Chondrocyte (in vitro differentiated cells): ENCODE data around the gene IGLON5. TPM values are rescaled to one million over a fixed set of nuclear protein-coding genes. Genes with fewer than 3 reads are reported as not detected.
A peak's percentile ranks its signal among the peaks of the same experiment; 100 is the strongest.

ENCODE experiments used
- DNase-seq: peaks from one replicate; pipeline ENCODE4 v3.0.0; 2021; ENCODE audit warnings: mixed read lengths, low spot score
- H3K27ac Mint-ChIP-seq: one replicate; pipeline ENCODE4 v1.8.0; 2021; ENCODE audit warnings: mild to moderate bottlenecking, moderate library complexity, mixed read lengths; ENCODE audit not compliant: unreplicated experiment
- H3K27me3 Mint-ChIP-seq: 2 replicates; pipeline ENCODE4 v1.8.0; 2021; ENCODE audit warnings: low read depth, mixed read lengths
- H3K36me3 Mint-ChIP-seq: 2 replicates; pipeline ENCODE4 v1.8.0; 2021; ENCODE audit warnings: low read depth, mixed read lengths
- H3K4me1 Mint-ChIP-seq: 2 replicates; pipeline ENCODE4 v1.8.0; 2021; ENCODE audit warnings: low read depth, mild to moderate bottlenecking, mixed read lengths
- H3K4me3 Mint-ChIP-seq: one replicate; pipeline ENCODE4 v1.8.0; 2021; ENCODE audit warnings: mild to moderate bottlenecking, moderate library complexity, mixed read lengths; ENCODE audit not compliant: unreplicated experiment
- H3K9me3 Mint-ChIP-seq: 2 replicates; pipeline ENCODE4 v1.8.0; 2021; ENCODE audit warnings: low read depth, mixed read lengths
- CTCF ChIP-seq: fragments of 200-600 bp; sonication (generic); IDR thresholded peaks from 2 replicates; pipeline ENCODE4 v1.5.0; 2021; ENCODE audit warnings: antibody characterized with exemption, mild to moderate bottlenecking, moderate library complexity
- total RNA-seq: library from RNA; stranded (reverse); gene quantifications from 3 replicates; pipeline ENCODE4 v1.2.1, GENCODE V29; 2021

The IGLON5 gene
- total RNA-seq, 1 donor from 2014 or later = 0.07 TPM

GRCh38 chr19:51333836-51334460, 22.5 kb downstream of the IGLON5 start:
- TF ChIP-seq CTCF = no peak
- peaks cover 3% of the 10 kb centered on the region for H3K9me3 Mint-ChIP-seq
- peaks cover 5% of the 10 kb centered on the region for H3K4me1 Mint-ChIP-seq
- no peaks in the 10 kb centered on the region for H3K27me3 Mint-ChIP-seq
- H3K36me3 Mint-ChIP-seq = peaks cover 15% of the 10 kb centered on the region
- no peak overlapping the region for H3K4me3 Mint-ChIP-seq
- H3K27ac Mint-ChIP-seq = no peak overlapping the region
- peak; percentile 68 for DNase-seq

DNA sequence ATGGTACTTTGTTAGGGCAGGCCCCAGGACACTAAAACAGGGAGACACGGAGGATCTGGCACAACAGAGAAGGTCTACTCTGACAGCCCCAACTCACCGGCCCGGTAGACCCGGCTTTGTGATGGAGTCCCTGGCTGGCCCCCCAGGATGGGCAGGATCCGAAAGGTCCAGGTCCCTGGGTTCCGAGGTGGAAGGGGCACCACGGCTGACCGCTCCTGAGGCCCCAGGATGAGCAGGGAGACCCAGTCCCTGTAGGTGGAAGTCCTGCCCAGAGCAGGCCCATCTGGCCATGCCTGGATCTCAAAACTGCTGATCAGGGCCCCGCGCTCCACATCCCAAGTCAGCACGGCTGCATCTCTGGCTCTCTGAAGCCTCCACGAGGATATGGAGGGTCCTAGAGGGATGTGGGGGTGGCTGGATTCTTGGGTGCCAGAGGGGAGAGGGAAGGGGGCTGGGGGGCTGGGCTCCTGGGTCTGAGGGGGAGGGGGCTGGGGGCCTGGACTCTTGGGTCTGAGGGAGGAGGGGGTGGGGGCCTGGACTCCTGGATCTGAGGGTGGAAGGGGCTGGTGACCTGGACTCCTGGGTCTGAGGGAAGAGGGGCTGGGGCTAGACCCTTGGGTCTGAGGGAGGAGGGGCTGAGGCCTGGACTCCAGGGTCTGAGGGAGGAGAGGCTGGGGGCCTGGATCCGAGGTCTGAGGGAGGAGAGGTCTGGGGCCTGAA, 25.9 kb downstream of the IGLON5 start:
- Mint-ChIP-seq H3K4me1 (peaks cover 18% of the 10 kb centered on the region), H3K4me3 (no peak overlapping the region), H3K27ac (no peak overlapping the region), H3K27me3 (no peaks in the 10 kb centered on the region), H3K36me3 (peaks cover 3% of the 10 kb centered on the region), H3K9me3 (no peaks in the 10 kb centered on the region)
- no peak for TF ChIP-seq CTCF
- peak; percentile 88 for DNase-seq

DNA sequence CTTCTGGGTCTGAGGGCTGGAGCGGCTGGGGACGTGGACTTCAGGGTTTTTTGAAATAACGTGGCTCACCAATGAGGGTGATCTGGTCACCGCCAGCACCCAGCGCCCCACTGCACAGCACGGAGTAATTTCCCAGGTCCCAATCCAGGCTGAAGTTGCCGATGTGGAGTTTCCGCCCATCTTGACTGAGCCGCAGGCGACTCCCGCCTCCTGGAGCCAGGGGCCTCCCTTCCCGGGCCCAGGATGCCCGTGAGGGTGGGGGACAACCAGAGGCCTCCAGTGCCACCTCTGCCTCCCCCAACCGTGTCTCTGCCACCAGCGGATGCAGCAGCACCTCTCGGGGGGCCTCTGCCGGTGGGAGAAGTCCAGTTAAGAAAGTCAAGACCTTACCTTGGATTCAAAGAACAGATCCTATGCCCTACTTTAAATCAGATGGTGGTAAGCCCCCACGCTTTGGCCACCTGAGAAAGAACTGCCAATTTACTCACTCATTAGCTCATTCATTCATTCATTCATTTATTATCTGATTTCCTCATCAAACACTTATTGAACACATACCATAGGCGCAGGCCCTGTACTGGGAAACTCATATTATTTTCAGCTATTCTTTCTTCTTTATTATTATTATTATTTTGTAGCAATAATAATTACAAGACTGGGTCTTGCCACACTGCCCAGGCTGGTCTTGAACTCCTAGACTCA, 26.6 kb downstream of the IGLON5 start:
- peak overlapping the region; percentile 100 for H3K4me3 Mint-ChIP-seq
- H3K9me3 Mint-ChIP-seq = no peaks in the 10 kb centered on the region
- peaks cover 21% of the 10 kb centered on the region for H3K4me1 Mint-ChIP-seq
- no peak overlapping the region for H3K27ac Mint-ChIP-seq
- peaks cover 3% of the 10 kb centered on the region for H3K36me3 Mint-ChIP-seq
- DNase-seq = peak; percentile 69
- no peak for TF ChIP-seq CTCF
- no peaks in the 10 kb centered on the region for H3K27me3 Mint-ChIP-seq

DNA sequence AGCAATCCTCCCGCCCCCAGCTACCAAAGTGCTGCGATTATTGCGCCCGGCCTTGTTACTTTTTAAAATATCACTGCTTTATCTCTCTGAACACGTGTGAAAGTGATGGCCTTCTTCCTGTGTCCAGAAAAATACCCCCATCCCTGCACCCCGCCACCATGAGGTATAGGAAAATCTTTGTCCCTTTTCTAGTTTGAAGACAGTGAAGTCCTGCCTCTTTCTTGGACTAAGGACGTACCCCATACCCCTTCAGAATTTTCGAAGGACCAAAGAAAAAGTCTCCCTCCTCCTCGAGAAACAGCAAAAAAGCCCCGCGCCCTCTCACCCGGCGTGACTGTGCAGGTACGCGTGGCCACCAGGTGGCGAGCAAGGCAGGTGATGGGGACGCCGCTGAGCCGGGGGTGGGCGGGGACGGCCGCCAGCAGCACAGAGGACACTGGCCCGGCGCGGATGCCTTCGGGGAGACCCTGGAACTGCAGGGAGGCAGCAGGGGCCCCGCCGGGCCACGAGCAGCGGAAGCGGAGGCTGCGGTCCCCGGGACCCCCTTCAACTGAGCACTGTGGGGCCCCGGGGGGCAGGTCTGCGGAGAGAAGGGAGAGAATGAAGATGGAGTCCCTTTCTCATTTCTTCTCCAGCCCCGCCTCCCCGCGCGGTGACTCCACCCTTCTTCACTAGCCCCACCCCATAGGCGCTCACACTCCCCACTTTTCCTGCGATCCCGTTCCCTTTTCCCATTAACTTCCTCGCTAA, 27.3 kb downstream of the IGLON5 start:
- no peaks in the 10 kb centered on the region for H3K27me3 Mint-ChIP-seq
- DNase-seq = peak; percentile 93
- peak overlapping the region; percentile 100 for H3K27ac Mint-ChIP-seq
- peaks cover 3% of the 10 kb centered on the region for H3K36me3 Mint-ChIP-seq
- H3K9me3 Mint-ChIP-seq = no peaks in the 10 kb centered on the region
- TF ChIP-seq CTCF = peak; percentile 95
- peak overlapping the region; percentile 100 for H3K4me3 Mint-ChIP-seq
- H3K4me1 Mint-ChIP-seq = peaks cover 21% of the 10 kb centered on the region

DNA sequence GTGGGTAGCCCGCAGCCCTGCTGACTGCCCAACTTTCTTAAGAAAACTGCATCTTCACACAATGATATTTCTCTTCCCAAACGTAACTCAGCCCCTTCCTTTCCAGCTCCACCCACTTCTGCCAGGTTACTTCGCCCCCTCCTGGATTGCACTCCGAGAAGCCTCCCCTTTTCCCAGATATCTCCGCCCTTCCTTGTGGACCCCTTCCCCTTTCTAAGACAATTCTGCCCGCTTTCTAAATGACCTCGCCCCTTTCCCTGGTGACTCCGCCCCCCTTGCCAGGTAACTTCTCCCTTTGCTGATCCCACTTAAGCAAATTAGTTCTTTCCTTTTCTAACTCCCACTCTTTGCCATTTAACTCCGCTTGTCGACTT, 27.9 kb downstream of the IGLON5 start:
- Mint-ChIP-seq H3K27me3 (no peaks in the 10 kb centered on the region), H3K4me3 (peak overlapping the region; percentile 100), H3K9me3 (no peaks in the 10 kb centered on the region), H3K36me3 (peaks cover 3% of the 10 kb centered on the region), H3K4me1 (peaks cover 21% of the 10 kb centered on the region), H3K27ac (peak overlapping the region; percentile 100)
- TF ChIP-seq CTCF = no peak
- DNase-seq = no peak
